Cerebellar nuclear complex (tissue), 1 donor: Measurements from ENCODE around the gene SPIRE2.
"Not testable (repeated sequence)": the region's sequence is repeated elsewhere in the genome, so short reads cannot be mapped to it uniquely, and the experiment has no call there.

Experiments used
- DNase-seq, 2 experiments: peaks; one replicate each; lab custom pipeline; 2025; lab: John Stamatoyannopoulos, UW

Gene SPIRE2

DNA sequence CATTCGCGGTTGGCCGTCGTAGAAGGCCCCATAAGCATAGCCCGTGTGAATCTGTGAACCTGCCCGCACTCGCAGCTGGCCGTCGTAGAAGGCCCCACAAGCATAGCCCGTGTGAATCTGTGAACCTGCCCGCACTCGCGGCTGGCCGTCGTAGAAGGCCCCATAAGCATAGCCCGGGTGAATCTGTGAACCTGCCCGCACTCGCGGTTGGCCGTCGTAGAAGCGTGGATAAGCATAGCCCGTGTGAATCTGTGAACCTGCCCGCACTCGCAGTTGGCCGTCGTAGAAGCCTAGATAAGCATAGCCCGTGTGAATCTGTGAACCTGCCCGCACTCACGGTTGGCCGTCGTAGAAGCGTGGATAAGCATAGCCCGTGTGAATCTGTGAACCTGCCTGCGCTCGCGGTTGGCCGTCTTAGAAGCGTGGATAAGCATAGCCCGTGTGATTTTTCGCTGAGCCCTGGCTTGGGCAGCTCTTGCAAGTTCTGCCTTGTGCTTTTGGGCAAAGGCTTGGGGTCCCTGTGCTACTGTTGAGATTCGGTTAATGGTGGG is 6.6 kb downstream of the SPIRE2 start:
- not testable (repeated sequence) for DNase-seq

DNA sequence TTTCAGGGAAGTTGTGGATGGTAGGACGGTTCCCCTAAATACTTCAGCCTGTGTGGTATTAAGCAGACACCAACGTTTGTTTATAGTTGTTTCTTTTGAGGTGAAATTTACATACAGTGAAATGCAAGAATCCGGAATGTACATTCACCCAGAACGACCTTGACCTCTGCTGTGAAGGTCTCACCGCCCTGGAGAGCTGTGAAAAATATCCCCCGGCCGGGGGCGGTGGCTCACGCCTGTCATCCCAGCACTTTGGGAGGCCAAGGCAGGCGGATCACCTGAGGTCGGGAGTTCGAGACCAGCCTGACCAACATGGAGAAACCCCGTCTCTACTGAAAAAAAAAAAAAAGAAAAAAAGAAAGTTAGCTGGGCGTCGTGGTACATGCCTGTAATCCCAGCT is 8.2 kb downstream of the SPIRE2 start:
- not testable (repeated sequence) for DNase-seq

DNA sequence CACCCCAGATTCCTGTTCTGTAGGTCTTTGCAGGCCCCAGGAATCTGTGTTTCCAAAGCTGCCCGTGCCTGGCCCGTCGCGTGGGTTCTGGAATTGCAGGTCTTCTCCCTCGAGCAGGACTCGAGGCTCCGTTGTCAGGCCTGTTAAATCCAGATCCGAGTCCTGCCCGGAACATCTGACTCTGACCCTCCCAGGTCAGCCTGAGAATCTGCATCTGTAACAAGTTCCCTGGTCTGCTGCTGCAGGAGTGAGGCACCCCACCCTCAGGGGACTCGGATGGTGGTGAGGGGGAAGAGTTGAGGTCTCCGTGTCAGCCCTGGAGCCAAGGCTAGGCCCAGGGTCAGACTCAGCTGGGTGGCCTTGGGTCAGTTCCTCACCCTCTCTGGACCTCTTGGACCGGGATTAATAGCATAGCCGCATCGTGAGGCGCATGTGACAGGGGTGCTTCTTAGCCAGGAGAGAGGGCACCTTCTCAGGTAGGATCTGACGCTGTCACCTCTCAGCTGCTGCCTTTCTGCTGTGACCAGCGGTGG is 8.8 kb downstream of the SPIRE2 start:
- no peak for DNase-seq

DNA sequence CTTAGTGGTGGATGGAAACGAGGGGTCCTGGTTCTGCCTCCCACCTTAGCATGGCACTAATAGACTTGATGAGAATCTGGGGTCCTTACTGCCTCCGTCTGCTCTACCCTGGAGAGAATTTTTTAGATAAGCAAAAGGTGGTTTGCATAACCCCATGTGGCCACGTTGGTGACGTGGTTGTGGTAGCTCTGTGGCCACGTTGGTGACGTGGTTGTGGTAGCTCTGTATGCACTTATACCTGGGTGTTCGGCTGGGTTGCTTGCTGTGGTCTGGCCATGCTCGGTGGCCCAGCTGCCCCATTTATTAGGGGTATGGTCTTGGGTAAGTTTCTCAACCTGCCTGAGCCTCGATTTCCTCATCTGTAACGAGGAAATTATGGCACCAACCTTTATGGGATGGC is 13.0 kb downstream of the SPIRE2 start:
- no peak for DNase-seq

DNA sequence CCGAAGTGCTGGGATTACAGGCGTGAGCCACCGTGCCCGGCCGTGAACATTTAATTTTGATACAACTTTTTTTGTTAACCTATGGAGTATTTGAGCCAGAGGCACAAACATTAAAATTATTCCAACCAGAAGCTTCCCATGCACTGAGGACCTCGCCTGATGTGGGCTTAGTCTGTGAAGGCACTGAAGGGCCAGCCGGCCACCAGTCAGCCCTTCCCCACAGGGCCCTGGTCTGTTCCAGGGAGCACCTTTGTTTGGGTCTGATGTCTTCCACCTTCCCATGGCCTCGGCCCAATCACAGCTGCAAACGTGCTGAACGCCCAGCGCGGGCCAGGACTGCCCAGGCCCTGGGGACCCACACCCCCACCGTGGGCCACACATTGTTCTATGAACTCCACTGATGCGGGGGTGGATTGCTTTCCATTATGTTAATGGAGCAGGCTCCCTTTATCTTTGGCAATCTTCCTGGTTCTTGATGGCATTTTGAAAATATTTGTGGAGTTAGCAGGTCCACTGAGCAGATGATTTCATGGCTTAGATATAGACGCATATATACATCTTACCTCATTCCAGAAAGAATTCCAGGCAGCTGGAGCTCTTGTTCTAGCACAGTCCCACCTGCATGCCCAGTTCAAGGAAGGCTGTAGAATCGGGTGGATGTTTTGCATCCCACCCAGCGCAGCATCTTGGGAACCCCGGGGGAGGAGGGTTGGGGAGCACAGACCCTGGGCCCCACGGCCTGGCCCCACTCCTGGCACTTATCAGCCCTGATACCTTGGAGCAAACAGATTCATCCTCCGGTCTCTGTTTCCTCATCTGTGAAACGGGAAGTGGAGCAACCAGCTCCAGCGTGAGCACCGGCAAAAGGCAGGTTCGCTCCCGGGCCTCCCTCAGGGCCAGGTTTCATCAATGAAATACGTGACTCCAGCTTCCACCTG is 14.5 kb downstream of the SPIRE2 start:
- no peak for DNase-seq

DNA sequence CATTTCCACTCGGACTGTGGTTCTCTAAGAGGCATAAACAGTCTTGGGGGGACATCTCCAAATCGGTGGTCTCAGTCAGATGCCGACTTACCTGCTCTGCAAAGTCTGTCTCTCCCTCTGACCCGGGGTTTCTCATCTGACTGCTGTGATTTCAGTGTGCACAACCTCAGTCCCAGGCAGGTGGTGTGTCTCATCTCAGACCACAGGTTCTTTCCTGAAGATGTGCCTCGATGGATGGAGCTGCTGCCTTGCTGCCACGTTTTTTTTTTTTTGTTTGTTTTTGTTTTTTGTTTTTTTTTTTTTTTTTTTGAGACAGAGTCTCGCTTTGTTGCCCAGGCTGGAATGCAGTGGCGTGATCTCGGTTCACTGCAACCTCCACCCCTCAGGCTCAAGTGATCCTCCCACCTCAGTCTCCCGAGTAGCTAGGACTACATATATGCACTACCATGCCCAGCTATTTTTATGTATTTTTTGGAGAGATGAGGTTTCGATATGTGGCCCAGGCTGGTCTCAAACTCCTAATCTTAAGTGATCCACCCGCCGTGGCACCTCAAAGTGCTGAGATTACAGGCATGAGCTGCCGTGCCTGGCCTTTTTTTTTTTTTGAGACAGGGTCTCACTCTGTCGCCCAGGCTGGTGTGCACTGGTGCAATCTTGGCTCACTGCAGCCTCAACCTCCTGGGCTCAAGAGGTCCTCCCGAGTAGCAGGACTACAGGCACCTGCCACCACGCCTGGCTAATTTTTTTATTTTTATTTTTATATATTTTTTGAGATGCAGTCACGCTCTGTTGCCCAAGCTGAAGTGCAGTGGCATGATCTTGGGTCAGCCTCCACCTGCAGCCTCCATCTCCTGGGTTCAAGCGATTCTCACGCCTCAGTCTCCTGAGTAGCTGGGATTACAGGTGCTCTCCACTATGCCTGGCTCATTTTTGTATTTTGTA is 15.4 kb downstream of the SPIRE2 start:
- DNase-seq, result no peak

DNA sequence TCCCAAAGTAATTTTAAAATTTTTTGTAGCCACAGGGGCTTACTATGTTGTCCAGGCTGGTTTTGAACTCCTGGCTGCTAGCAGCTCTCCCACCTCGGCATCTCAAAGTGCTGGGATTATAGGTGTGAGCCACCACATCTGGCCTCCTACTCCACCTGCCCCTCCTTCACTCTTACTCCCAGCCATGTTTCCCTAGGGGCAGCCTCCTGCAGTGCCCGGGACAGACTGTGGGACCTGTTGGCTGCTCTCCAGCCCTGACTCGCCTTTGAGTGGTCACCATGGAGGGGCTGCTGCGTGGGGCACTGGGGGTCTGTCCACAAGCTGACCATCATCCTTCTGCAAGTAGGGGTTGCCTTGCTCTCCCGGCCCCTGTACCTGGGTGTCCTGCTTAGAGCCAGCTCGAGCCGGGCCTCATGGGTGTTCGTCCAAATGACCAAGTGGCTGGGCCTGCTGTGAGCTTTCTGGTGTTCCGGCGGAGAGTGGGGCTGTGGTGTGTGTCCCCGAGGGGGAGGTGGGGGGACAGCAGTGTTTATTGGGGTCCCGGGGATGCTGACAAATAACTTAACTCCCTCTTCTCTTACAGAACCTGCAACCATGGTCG is 16.6 kb downstream of the SPIRE2 start:
- DNase-seq, result no peak

DNA sequence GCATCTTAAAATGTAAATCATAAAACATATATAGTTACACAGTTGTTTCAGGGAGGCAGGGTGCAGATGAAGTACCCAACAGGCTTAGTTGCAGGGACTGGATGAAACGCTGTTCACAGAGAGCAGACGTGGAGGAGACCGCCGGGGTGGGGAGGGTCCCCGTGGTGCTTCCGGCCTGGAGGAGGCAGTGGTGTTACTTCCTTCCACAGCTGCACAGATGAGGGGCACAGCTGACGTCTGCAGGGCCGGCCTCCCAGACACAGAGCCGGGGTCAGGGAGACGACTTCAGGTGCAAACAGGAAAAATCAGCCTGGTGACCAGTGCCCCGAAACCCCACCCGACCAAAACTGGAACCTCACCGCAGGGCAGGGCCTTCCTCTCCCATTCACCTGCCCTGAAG is 17.1 kb downstream of the SPIRE2 start:
- no peak for DNase-seq

DNA sequence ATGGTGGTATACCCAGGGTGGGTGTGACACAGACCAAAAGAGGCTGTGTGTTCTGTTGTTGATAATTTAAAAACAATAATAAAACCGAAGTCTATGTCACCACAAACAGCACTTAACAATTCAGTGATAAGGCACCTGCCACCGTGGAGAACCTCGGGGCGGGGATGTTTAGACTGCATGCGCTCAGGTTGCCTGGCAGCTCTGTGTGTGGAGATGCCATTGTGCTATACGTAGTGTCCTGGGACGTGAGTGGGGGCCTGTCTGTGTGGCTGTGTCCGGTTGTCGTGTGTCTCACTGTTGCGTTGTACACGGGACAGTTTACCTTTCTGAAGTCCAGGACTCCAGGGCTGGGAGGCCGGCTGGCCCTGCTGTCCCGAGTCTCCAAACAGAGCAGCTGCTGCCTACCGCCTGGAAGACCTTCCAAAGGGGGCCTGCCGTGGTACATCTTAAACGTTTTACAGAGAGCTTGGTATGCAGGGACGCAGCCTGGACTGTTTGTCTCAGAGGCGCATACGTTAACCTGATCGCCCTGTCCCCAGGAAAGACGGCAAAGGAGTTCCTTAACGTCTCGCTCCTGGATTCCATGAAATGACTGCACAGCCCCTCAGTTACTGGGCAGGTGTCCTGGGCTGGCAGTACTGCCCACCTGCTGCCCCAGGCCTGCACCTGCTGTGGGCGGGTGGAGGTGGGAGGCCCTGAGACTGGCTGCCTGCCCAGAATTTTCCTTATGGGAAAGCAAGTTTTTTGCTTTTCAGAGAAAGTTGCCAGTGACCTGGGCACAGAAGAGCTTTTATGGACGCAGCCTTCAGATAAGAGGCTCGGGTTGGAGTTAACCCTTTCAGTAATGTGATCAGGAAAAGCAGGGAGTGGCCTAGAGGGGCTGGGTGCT is 19.0 kb downstream of the SPIRE2 start:
- DNase-seq, result no peak

DNA sequence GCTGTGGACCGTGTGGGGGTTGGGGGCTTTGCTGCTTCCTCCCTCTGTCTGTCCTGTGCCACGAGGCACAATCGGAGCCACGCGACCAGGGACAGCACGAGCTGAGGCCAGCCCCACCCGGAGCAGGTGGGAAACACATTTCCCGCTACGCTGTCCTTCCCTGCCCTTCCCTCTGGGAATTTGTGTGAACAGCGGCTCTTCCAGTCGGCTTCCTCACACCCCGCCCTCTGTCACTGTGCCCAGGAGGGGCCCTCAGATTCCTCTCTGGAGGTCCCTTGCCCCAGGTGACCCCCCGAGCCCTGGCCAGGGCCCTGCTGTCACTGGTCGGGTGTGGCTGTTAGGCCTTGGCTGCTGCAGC is 19.6 kb downstream of the SPIRE2 start:
- DNase-seq, result no peak

DNA sequence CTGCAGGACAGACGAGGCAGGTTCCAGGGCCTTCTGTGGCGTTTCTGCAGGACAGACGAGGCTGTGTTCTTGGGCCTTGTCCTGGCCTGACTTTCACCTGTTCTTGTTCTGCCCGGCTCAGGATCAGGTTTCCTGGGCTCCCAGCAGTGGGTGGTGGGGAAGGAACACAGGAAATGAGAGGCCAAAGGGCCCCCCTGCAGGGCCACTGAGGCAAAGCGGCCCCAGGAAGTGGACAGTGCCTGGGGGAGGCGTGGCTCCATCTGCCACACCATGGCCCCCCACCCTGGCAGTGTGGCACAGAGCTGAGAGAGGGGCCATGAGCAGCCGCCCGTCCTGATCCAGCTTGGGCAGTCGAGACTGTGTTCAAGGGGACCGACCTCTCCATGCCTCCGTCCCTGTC is 20.7 kb downstream of the SPIRE2 start:
- no peak for DNase-seq

DNA sequence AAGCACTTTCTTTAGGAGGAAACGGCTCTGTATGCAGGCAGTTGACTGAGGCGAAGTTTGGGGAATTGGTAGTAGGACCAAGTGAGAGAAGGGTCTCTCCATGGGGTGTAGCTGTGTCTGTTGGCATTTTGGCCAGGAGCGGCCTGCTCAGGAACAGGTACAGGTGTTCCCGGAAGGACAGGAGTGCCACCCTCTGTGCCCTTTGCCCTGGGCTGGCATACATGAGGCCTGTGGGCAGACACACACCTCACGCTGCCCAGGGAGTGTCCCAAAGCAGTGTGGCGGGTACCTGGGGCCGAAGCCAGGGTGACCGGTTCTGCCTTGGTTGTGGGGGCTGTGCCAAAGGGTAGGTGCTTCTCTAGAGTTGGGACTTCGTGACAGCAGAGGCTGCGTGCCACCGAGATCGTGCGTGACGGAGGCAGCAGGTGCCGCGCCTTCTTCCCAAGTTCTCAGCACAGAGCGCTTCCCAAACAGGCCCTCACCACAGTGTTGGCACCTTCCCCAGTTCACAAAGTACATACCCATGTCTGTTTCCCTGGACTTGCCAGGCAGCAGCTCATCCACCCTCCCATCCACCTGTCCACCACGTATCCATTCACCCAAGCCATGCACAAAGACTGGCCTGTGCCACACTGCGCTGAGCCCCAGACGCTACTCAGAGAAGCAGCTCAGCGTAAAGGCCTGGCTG is 25.2 kb downstream of the SPIRE2 start:
- no peak for DNase-seq

DNA sequence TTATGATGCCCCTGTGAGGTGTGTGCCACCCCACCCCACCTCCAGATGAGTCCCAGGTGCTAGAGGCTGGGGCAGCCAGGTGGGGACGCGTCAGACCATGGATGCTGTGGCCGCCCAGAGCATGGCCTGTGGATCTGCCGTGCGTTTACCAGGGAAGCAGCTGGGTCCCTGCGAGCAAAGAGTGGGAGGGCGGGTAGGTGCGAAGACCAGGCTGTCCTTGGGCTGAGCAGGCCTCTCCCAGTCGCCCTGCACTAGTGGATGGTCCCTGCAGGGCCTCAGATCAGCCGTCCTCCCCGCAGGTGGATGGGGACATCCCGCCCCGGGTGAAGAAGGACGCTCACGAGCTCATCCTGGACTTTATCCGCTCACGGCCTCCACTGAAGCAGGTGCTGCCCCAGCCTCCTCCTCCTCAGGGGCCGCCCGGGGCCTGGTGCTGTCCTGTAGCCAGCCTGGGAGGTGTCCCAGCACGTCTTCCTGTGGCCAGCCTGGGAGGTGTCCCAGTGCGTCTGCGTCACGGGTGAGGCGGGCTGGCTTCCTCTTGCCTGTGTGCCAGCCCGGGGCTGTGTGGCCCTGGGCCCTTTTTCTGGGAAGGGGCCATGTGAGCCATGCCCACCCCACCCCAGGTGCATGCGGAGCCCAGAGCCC is 27.1 kb downstream of the SPIRE2 start:
- no peak for DNase-seq

DNA sequence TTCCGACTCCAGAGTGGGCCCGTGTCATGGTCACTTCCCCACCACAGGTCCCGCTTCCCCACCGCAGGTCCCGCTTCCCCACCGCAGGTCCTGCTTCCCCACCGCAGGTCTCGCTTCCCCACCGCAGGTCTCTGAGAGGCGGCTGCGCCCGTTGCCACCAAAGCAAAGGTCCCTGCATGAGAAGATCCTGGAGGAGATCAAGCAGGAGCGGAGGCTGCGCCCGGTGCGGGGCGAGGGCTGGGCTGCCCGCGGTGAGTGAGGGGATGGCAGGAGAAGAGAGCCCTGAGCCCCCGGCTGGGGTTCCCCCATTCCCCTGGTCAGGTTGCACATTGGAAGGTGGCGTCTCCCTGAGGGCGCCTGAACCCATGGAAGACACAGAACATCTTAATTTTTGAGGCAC is 27.7 kb downstream of the SPIRE2 start:
- DNase-seq, result no peak

DNA sequence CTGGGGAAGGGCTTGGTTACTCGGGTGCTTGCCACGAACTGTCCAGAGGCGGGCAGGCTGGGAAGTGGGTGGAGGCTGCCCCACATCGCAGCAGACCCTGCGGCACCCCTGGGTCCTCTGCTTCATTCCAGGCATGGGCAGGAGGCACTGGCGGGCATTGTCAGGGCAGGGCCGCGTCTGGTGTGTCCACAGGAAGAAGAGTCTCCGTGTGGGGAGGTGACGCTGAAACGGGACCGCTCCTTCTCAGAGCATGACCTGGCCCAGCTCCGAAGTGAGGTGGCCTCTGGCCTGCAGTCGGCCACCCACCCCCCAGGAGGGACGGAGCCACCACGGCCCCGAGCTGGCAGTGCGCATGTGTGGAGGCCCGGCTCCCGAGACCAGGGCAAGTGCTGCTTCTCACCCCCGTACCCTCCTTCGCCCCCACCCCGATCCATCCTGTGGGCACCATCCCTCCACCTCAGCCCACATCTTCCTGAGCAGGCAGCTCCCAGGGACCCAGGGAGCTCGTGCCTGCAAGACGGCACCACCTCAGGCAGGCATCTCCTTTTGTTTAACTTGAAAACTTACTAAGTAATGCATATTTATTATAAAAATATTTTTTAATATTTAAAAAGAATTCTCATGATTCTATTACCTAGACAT is 30.8 kb downstream of the SPIRE2 start:
- no peak for DNase-seq

DNA sequence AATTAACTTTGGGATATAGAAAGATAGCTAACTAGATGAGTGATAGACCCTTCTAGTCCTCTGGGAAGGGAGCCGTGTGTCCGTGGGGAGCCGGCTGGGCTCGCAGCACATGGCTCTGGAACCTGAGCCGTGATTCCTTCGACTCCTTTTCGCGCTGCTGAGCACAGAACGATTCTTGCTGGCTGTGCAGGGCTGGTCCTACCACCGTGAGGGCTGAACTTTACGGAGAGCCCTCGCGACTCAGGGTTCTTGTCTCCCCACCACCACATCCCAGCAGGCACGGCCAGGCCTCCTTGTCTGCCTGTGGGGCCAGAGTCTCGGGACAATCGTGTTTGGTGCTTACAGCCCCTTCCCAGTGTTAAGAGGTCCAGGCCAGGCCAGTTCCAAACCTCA is 31.3 kb downstream of the SPIRE2 start:
- no peak for DNase-seq

DNA sequence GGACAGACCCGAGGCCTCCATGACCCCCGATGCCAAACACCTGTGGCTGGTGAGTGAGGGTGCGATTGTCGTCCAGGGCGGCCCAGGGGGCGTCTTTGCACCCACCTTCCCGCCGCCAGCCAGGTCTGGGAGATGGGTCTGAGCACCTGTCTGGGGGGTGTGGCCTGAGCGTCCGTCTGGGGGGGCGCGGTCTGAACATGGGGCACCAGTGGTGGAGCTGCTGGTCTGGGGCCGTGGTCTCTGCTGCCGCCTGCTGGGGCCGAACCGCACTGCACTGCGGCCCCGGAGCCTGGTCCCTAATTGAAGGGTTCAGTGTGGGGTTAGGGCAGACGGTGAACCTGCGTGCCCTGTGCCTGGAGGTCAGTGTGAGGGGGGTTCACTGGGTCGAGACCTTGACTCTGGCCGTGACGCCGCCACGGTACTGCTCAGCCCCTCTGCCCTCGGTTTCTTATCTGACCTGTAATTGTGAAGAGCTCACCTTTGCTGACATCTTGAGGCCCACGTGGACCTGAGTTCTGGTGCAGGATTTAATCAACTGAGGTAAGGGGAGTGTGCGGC is 32.6 kb downstream of the SPIRE2 start:
- DNase-seq, result no peak

DNA sequence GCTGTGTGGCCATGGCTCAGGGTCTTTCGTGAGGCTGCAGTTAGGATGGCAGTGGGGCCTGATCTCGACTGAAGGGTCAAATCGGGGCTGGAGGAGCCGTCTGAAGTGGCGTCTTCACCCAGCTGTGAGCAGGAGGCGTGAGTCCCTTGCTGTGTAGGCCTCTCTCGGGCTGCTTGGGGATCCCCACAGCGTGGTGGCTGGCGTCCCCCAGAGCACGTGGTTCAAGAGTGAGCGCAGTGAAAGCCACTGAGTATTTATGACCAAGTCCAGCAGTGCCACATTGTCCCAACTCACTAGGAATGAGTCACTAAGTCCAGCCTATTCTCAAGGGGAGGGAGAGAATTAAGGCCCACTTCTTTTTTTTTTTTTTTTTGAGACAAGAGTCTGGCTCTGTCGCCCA is 33.4 kb downstream of the SPIRE2 start:
- no peak for DNase-seq

DNA sequence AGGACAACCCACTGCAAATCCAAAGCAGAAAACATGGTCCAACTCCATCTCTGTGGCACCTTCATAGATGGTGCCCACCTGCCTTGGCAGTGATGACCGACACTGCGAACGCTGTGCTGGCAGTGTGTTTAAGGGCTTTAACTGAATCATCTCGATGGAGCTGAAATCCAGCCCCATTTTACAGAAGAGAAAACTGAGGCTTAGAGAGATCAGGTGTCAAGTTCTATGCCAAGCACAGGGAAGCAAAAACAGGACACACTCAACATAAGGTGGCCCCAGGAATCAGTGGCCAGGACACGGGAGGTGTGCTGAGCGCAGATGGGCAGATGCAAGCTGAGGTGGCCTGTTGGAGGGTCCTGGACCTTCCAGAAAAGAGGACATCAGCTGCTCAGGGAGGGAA is 34.5 kb downstream of the SPIRE2 start:
- DNase-seq, result no peak
